Mucosa of descending colon (tissue), 3 donors: ENCODE results near the gene DPYSL4. TPM values are rescaled to one million over a fixed set of nuclear protein-coding genes. Genes with fewer than 3 reads are reported as not detected.

Source experiments
- ATAC-seq: fragments of 200-7000 bp; cut with Tn5 transposase; one replicate; pipeline ENCODE4 v1.9.1; 2020; ENCODE audit warnings: mild to moderate bottlenecking, moderate library complexity
- DNase-seq, 3 donors: peaks; one replicate each; pipeline ENCODE4 v3.0.0-alpha.2; 2020
- H3K36me3 ChIP-seq: fragments of 200-600 bp; one replicate; pipeline ENCODE4 v1.8.0; 2021; ENCODE audit warnings: low read depth, mild to moderate bottlenecking
- H3K4me1 ChIP-seq: fragments of 200-600 bp; one replicate; pipeline ENCODE4 v1.8.0; 2021; ENCODE audit warnings: low read depth, mild to moderate bottlenecking
- H3K4me3 ChIP-seq: fragments of 200-600 bp; one replicate; pipeline ENCODE4 v1.8.0; 2021; ENCODE audit warnings: mild to moderate bottlenecking
- H3K9me3 ChIP-seq: fragments of 200-600 bp; one replicate; pipeline ENCODE4 v1.8.0; 2021; ENCODE audit warnings: mild to moderate bottlenecking
- intact Hi-C, 2 donors: fragments of 100-400 bp; cut with DNase I in 1 of 2; cut with micrococcal nuclease in 1 of 2; formaldehyde crosslinking; loops; one replicate each; pipeline versions ENCODE4 v1.11.0 to v1.11.1; 2022; cut with DNase I, micrococcal nuclease
- total RNA-seq, 3 donors: library from RNA; stranded (reverse); fragmentation: NEBNext Ultra II Directional in 2 of 3; extraction: Animal tissue kit (Norgen Biotek cat#: 25700) in 2 of 3; gene quantifications; one replicate each; pipeline versions ENCODE4 v1.2.1 to v1.2.4, GENCODE V29; 2021 to 2023
- TF ChIP-seq, protein P1 (sequence below): fragments of 200-600 bp; IDR thresholded peaks from one replicate; pipeline ENCODE4 v1.8.0; 2022; ENCODE audit warnings: antibody characterized with exemption, mild to moderate bottlenecking
- donor health status: DM: no; HTN: no; CAD: no; lungs with moderate emphysema.
- donor health status: DM: no; HTN: no; CAD: no.
- donor health status: DM: no; HTN: yes; CAD: no.

Gene DPYSL4
- total RNA-seq, 3 donors from 2014 or later: 0.46 to 1.3 (median 0.55) TPM

DNA sequence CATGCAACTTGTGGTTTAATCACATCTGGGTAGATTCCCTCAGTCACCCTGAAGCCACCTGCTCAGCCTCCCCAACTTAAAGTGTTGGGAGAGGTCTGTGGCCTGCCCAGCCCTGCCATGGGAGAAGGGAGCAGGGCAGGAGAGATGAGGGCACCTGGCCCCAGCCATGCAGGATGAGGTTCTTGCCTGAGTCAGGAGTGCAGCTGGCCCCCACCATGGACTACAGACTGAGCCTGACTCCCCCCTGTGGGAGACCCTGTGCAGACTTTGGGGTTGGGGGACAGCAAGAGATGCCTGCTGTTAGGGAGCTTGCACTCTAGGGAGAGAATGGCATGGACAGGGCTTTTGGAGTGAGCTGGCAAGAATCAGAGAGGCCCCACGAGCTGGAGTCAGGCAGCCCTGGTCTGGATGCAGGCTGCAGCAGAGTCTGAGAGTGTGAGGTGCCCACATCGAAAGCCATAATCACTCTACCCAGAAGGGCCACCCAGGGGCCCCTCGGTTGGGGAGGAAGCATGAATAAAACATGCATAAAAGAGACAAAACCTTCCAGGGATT, 34.7 kb upstream of the DPYSL4 start:
- intact Hi-C loops: no loop called here
- no peaks in the 10 kb centered on the region for H3K9me3 ChIP-seq
- DNase-seq: peak in 1 of 3 donors; percentile 18
- no peaks in the 10 kb centered on the region for H3K36me3 ChIP-seq
- ATAC-seq: no peak
- no peaks in the 10 kb centered on the region for H3K4me1 ChIP-seq
- TF ChIP-seq, protein P1, sequence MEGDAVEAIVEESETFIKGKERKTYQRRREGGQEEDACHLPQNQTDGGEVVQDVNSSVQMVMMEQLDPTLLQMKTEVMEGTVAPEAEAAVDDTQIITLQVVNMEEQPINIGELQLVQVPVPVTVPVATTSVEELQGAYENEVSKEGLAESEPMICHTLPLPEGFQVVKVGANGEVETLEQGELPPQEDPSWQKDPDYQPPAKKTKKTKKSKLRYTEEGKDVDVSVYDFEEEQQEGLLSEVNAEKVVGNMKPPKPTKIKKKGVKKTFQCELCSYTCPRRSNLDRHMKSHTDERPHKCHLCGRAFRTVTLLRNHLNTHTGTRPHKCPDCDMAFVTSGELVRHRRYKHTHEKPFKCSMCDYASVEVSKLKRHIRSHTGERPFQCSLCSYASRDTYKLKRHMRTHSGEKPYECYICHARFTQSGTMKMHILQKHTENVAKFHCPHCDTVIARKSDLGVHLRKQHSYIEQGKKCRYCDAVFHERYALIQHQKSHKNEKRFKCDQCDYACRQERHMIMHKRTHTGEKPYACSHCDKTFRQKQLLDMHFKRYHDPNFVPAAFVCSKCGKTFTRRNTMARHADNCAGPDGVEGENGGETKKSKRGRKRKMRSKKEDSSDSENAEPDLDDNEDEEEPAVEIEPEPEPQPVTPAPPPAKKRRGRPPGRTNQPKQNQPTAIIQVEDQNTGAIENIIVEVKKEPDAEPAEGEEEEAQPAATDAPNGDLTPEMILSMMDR: no peak
- H3K4me3 ChIP-seq: no peak overlapping the region

DNA sequence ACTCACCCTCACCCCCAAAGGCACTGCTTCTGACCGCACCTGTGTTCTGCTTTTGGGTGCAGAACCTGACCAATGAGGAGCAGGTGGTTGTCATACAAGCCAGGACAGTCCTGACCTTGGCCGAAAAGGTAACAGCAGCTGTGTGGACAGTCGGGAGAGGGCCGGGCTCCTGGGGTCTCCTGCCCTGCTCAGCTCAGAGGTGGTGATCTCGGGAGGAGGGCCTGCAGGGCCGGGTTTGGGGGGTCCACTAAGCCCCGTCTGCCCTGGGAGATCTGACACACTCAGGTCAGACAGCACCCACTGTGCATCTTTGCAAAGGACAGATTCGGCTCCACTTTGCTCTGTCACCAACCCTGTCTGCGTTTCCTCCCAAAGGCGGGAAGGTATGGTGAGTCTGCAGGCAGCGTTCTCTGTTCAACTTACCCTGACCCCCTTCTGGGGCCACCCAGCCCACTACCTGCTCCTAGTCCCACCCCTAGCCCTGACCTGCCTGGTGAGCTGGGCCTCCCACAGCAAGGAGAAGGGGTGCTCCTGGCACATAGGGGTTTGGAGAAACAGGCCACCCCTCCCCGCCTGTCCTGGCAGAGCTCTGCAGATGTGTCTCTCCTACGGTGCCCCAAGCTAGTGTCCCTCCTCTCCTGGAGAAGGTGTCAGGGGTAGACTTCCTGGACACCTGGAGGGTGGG, 33.7 kb upstream of the DPYSL4 start:
- intact Hi-C loops: no loop called here
- TF ChIP-seq, protein P1: no peak
- Histone ChIP-seq H3K36me3 (no peaks in the 10 kb centered on the region), H3K4me3 (no peak overlapping the region), H3K9me3 (no peaks in the 10 kb centered on the region), H3K4me1 (no peaks in the 10 kb centered on the region)
- peak in 1 of 3 donors; percentile 21 for DNase-seq
- ATAC-seq: no peak

DNA sequence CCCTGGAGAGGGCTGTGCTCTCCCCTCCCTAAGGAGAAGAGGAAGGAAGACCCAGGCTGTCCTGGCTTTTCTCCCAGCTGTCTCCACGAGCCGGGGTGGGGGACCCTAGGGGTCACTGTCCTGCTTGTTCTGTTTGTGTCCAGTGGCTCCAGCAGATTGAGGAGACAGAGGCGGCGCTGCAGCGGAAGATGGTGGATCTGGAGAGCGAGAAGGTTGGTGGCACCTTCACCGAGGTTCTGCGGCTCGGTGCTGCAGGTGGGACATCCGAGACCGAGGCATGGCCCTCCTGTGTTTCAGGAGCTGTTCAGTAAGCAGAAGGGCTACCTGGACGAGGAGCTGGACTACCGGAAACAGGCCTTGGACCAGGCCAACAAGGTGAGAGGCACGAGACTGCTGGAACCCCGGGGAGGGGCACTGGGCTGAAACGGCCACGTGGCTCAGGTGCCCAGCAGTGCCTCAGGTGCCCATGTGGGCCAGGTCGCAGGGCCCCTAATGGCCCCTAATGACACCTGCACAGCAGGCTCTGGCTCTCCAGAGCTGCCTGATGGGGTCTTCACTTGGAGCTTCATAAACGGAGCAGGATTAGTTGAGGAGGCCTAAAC, 33.0 kb upstream of the DPYSL4 start:
- H3K4me1 ChIP-seq: no peaks in the 10 kb centered on the region
- TF ChIP-seq, protein P1: no peak
- no peak overlapping the region for H3K4me3 ChIP-seq
- no peaks in the 10 kb centered on the region for H3K9me3 ChIP-seq
- intact Hi-C loops: no loop called here
- ATAC-seq (no peak), DNase-seq (peak in 1 of 3 donors; percentile 36)
- no peaks in the 10 kb centered on the region for H3K36me3 ChIP-seq

DNA sequence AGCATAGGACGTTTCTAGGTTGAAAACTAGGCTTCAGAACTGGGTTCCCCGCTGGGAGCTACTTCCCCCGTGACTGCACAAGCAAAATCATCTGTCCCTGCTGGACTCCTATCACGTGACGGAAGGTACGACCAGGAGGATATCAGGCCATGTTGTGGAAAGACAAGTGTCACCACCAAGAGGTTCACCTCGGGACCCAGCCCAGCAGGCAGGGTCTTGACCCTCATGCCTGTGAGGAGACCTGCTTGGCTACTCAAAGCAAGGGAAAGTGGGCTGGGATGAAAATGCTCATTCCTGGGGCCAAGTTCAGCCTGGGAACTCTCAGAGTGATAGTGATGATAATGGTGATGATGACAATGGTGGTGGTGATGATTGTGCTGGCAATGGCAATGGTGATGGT, 32.3 kb upstream of the DPYSL4 start:
- Histone ChIP-seq H3K4me1 (no peaks in the 10 kb centered on the region), H3K36me3 (no peaks in the 10 kb centered on the region), H3K4me3 (no peak overlapping the region), H3K9me3 (no peaks in the 10 kb centered on the region)
- intact Hi-C loops: no loop called here
- DNase-seq: peak in 1 of 3 donors; percentile 7
- no peak for ATAC-seq
- TF ChIP-seq, protein P1: no peak

DNA sequence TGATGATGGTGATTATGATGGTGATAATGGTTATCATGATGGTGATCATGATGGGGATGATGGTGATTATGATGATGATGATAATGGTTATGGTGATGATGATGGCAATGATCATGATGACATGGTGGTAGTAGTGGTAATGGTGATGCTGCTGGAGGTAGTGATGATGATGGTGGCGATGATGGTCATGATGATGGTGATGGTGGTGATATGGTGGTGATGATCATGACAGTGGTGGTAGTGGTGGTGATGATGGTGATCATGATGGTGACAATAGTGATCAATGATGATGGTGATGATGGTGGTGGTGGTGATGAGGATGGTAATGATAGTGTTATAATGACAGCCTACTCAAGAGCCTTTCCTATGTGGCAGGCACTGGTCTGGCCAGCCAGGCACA, 31.8 kb upstream of the DPYSL4 start:
- Histone ChIP-seq H3K4me1 (no peaks in the 10 kb centered on the region), H3K36me3 (no peaks in the 10 kb centered on the region), H3K4me3 (no peak overlapping the region), H3K9me3 (no peaks in the 10 kb centered on the region)
- TF ChIP-seq, protein P1: no peak
- intact Hi-C loops: no loop called here
- DNase-seq (no peak), ATAC-seq (no peak)
